Neural cell (in vitro differentiated cells): ENCODE results near the gene STYXL1.

Experiments
- EP300 ChIP-seq: fragments of 450-650 bp; conservative IDR thresholded peaks from 2 replicates; pipeline ENCODE4 v1.6.1; 2014; ENCODE audit warnings: antibody characterized with exemption, mild to moderate bottlenecking, moderate library complexity; ENCODE audit not compliant: poor library complexity, severe bottlenecking
- EZH2 ChIP-seq: fragments of 200-600, 300-800 bp; shearing (Covaris generic), sonication (generic); IDR thresholded peaks from 2 replicates; pipeline ENCODE4 v1.6.1; 2014; ENCODE audit warnings: antibody characterized with exemption, low read length, borderline replicate concordance, mild to moderate bottlenecking; ENCODE audit not compliant: insufficient read depth, poor library complexity, severe bottlenecking
- MXI1 ChIP-seq: fragments of 450-650 bp; conservative IDR thresholded peaks from 2 replicates; pipeline ENCODE4 v1.6.1; 2014; ENCODE audit warnings: antibody characterized with exemption, mild to moderate bottlenecking; ENCODE audit not compliant: poor library complexity, severe bottlenecking
- POLR2AphosphoS5 ChIP-seq: IDR thresholded peaks from 2 replicates; pipeline ENCODE4 v1.6.1; 2012
- TF ChIP-seq, protein P1 (sequence below): fragments of 450-650 bp; IDR thresholded peaks from 2 replicates; pipeline ENCODE4 v1.5.1; 2014; ENCODE audit warnings: antibody characterized with exemption, mild to moderate bottlenecking, moderate library complexity; ENCODE audit not compliant: poor library complexity, severe bottlenecking

DNA sequence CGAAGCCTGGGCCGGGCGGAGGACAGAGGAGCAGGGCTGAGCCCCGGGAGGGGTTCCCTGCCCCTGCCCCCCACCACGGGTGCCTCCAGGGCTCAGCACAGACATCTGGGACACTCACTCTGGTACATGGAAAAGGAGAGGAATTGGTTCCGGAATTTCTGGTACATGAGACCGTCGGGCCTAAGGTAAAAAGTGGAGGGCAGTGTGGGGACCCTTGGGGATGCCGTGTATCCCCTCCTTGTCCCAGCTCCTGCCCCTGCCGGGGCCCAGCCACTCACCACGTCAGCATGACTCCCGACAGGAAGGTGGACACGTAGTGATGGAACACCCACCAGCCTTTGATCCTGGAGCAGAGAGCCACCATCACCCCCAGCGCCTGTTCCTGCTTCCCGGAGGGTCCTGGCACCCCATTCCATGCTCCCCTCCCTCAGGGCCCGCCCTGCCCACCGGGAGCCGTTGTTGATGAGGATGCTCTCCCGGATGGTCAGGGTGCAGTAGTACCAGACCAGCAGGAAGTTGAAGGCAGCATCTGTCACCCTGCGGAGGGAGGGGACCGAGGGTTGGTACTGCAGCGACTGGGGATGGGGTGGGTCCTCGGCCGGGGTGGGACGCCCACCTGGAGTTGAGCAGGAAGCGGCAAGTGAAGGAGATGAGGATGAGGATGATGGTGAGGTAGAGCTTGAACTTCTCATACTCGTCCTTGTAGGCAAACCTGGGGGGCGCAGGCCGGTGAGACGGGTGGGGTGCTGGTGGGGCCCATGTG lies 59.8 kb downstream of the STYXL1 start:
- no peak for TF ChIP-seq MXI1
- TF ChIP-seq EZH2: no peak
- TF ChIP-seq, protein P1, sequence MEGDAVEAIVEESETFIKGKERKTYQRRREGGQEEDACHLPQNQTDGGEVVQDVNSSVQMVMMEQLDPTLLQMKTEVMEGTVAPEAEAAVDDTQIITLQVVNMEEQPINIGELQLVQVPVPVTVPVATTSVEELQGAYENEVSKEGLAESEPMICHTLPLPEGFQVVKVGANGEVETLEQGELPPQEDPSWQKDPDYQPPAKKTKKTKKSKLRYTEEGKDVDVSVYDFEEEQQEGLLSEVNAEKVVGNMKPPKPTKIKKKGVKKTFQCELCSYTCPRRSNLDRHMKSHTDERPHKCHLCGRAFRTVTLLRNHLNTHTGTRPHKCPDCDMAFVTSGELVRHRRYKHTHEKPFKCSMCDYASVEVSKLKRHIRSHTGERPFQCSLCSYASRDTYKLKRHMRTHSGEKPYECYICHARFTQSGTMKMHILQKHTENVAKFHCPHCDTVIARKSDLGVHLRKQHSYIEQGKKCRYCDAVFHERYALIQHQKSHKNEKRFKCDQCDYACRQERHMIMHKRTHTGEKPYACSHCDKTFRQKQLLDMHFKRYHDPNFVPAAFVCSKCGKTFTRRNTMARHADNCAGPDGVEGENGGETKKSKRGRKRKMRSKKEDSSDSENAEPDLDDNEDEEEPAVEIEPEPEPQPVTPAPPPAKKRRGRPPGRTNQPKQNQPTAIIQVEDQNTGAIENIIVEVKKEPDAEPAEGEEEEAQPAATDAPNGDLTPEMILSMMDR: no peak
- TF ChIP-seq POLR2AphosphoS5: no peak
- no peak for TF ChIP-seq EP300
